ENCODE results near the gene LPIN1.
"Not testable (repeated sequence)": the region's sequence is repeated elsewhere in the genome, so short reads cannot be mapped to it uniquely, and the experiment has no call there.

The LPIN1 gene

GRCh38 chr2:11810237-11810977, 64.0 kb downstream of the LPIN1 start:
- no peak for DNase-seq (ENCODE audit: low read depth in 2 of 2)

DNA sequence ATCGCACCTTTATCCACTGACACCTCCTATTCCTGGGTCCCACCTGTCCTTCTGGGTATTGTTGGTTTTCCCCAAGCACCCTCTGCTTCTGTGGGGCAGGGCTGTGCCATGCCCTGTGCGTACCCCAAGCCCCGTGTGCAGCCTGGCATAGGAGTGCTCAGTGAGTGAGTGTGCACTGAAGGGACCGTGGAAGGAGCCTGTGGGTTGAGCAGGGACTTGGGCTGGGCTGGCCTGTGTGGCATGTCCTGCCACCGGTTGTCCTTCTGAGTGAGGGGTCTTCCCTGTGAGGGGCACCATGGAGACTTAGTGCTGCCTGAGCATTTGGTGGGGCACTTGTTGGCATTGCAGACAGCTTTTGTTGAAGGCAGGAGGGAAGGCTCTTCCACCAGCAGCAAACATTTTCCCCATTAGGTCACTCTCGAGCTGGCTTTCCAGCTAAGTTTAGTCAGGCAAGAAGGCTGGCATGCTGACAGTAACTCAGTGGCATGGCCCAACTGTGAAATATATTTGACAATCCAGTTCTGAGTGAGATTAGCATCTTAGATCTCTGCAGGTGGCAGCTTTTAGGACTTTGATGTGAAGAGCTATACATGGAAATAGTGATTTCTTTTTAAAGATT, 64.7 kb downstream of the LPIN1 start:
- DNase-seq (ENCODE audit: low read depth in 2 of 2), result no peak

DNA sequence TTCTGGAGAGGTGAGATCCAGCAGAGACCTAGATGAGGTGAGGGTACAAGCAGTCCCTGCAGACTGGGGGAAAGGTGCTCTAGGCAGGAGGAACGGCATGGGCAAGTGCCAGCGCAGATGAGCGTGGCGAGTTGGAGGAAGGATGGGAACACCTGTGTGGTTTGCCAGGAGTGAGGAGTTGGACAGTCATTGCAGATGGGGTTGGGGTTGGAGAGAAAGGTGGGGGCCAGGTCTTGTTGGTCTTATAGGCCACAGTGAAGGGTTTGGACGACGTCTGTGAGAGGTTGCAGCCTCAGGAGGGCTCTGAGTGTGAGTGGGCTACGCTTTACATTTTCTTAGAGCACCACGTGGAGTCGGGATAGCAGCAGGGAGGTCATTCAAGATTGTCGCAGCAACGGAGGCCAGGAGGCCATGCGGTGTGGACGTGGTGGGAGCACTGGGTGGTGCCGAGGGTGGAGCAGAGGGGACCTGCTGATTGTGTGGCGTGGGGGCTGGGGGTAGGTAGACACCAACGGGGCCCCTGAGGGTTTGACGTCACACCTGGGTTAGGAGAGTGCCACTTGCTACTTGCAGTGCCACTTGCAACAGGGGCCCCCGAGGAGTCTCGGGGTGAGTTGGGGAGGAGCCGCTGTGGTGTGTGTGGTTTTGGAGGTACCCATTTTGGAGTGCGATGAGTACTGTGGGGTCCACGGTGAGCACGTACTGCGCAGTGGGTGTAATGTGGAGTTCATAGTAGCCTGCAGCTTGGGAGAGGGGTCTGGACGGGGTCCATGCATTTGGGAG, 66.2 kb downstream of the LPIN1 start:
- DNase-seq (ENCODE audit: low read depth in 2 of 2), result no peak

GRCh38 chr2:11813345-11813744, 66.9 kb downstream of the LPIN1 start:
- not testable (repeated sequence) for DNase-seq (ENCODE audit: low read depth in 2 of 2)

DNA sequence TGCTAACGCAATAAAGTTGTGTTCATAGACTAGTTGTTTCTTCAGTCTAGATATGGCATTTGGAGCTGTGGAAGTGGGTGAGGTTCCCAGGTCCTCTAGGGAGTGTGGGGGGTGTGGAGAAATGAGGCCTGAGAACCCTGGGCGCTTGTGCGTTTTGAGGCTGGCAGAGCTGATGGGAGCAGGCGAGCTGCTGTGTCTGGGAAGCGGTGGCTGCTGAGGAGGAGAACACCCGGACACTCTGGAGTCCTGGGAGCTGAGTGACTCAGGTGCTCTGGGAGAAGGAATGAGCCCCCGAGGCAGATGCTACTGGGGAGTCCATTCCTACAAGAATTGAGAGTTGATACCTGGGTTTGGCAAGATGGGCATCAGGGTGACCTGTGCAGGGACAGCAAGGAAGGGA, 67.5 kb downstream of the LPIN1 start:
- no peak for DNase-seq (ENCODE audit: low read depth in 2 of 2)

DNA sequence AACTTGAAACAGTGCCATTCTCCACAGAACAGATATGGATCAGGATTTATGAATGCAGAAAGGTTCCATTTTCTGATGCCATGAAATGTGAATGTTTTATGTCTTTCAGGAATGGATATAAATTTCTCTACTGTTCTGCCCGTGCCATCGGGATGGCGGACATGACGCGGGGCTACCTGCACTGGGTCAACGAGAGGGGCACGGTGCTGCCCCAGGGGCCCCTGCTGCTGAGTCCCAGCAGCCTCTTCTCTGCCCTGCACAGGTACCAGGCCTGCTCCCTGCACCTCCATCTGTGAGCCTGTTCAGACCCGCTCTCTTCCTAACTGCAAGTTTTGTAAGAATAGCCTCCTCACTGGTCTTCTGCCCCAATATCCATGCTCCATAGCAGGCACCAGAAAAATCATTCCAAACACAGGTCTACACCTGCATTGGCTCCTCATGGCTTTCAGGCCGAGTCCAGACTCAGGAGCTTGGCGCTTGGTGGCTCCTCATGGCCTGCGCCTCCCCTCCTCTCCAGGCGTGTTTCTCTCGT, 68.6 kb downstream of the LPIN1 start:
- no peak for DNase-seq (ENCODE audit: low read depth in 2 of 2)

GRCh38 chr2:11816935-11817334, 70.5 kb downstream of the LPIN1 start:
- not testable (repeated sequence) for DNase-seq (ENCODE audit: low read depth in 2 of 2)

- DNase-seq (ENCODE audit: low read depth in 2 of 2), result no peak
Observed at GRCh38 chr2:11819235-11819729, 72.8 kb downstream of the LPIN1 start.

GRCh38 chr2:11820650-11821049, 74.2 kb downstream of the LPIN1 start:
- DNase-seq (ENCODE audit: low read depth in 2 of 2), result no peak

GRCh38 chr2:11821705-11822104, 75.3 kb downstream of the LPIN1 start:
- no peak for DNase-seq (ENCODE audit: low read depth in 2 of 2)

GRCh38 chr2:11822359-11822745, 75.9 kb downstream of the LPIN1 start:
- DNase-seq (ENCODE audit: low read depth in 2 of 2), result not testable (repeated sequence)

DNA sequence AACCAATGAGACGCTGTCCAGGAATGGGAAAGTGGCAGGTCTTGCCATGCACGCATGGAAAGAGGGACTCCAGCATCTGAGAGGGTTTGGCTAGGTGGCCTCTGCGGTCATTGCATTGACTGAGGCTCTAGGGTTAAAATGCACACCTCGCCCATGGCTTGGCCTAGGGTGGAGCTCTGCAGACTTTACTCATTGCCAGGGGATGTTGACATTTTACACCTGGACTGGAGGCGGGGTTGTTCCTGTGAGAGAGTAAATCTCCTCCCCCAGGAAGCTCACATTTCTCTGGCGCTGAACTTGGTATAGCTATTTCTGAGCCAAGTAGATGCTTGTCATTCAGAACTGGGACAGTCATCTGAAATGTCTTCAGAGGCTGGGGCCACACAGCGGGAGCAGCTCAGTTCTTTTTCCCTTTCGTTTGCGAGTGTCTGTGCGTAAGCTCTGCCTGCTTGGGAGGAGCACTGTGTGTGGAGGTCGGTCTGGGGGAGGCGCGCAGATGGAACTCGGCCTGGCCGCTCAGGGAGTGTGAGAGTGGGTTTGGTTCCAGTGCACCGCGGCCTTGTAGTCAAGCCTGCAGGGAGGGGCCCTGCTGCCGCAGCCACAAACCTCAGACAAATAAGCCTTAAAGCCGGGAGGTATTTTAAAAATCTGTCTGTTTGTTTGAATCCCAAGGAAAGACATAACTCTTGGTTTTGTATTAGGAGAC, 76.5 kb downstream of the LPIN1 start:
- DNase-seq (ENCODE audit: low read depth in 2 of 2), result no peak

DNA sequence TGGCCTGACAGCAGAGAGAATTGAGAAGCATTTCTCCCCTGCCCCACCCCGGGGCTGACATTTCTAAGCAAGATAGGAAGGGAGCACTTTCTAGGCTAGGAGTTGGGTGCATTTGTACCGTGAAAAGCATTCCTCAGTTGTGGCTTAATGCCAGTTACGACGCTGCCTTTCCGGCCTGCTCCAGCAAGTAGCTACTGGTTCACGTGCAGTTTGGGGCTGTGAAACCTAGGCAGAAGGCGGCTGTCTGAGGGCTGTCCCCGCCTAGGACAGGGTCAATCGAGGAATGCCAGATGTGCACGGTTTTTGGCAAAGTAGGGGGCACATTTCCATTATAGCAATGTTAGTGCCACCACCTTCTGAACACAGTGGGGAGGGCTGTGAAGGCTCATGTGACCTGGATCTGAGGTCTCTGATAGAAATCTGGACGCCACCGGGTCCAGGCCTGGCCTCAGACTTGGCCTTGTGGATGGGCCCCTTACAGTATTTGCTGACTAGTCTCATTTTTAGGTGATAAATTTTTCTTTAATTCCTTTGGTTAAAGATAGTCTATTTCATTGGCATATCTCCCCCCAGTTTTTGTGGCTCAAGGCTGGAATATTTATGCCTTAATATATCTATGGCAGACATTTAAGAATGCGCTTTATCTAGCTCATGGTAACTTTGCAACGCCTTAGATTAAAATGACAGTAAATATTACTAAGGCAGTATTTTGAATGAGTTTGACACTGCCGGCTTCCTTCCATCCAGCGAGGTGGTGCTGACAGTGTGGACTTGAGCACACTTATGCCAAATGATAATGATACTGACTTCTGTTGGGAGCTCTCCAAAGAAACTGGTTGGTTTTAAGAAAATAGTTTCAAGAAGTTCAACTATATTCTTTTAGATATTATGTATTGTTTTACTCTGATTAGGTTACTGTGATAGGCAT, 78.7 kb downstream of the LPIN1 start:
- DNase-seq (ENCODE audit: low read depth in 2 of 2), result no peak

DNA sequence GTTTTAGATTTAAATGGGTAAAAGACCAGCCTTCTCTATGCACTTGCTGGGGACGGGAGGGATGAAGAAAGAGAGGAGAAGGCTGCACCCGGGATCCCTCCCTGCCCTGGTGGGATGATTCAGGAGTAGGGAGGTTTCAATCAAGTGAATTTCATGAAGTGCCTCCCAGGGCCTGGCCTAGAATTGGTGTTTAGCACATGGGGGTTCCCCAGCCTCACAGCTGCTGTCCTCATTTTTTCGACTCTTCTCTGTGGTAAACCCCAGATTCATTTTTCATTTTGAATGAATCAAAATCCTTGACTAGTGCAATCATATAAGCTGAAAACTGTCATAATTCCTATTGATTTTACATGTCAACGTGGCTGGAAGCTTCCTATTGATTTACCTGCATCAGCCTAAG, 81.1 kb downstream of the LPIN1 start:
- DNase-seq (ENCODE audit: low read depth in 2 of 2), result no peak

DNA sequence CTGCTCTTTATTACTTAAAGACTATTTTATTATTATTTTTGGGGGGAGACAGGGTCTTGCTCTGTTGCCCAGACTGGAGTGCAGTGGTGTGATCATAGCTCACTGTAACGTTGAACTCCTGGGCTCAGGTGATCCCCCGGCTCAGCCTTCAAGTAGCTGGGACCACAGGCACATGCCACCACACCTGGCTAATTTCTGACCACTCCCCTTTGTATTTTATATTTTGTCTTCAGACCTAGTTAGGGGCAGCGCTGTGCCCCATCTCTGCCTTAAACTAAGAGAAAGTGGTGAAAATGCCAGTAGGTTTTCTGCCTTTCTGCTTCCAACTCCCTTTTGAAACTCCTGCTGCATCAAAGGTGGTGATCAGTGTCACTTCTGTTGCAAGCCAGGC, 82.5 kb downstream of the LPIN1 start:
- no peak for DNase-seq (ENCODE audit: low read depth in 2 of 2)

DNA sequence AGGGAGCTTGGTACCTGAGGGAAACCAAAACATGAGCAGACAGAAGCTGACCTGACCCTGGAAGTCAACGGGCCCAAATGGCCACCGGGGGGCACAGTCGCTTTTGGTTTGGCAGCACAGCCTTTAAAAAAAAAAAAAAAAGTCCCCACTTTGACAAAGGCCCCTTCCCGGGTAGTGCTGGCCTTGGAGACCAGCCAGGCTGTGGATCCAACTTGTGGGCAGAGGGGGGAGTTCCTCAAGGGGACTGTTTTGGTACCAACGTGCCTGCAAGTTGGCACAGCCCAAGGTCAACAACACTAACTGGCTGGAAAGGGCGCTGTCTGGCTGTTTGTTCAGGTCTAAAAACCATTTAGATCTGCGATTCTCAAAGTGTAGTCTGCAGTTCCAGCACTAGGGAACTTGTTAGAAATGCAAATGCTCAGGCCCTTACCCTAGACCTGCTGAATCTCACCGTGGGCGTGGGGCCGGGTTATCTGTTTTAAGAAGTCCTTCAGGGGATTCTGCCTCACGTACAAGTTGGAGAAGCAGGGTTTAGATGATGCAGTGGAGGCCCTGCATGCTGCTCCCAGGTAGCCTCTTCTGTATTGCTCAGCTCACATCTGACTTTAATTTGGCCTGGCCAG, 83.0 kb downstream of the LPIN1 start:
- DNase-seq (ENCODE audit: low read depth in 2 of 2), result no peak

DNA sequence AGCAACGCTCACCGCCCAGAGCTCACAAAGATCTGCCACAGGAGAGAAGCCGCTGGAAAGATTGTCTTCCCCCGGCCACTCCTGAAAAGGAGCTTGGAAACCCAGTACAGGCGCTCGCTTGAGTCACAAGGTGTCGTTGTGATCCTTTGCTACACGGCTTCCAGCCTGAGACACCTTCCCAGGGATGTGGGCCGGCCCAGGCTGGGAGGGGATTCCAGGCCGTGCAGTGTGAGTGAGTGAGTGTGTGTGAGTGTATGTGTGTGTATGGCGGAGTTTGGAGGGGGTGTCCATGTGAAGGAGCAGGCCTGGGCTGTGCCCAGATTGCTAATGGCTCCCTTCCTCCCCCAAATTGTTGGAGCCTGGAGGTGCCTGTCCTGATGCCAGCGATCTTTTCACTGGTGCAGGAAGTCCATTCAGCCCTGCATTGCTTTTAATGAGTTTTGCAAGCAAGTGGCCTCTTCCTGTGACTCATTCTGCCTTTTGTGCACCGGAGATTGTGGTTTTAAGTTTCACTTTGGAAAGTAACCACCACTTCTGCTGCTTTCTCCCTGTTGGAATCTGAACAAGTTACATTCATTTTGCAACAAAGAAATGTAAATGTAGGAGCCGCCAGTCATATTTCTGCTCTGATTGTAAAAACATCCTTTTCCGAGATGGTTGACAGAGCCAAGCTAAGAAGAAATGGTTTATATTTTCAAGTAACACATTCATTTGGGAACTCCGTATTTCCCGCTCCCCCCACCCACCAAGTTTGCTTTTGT, 83.7 kb downstream of the LPIN1 start:
- DNase-seq (ENCODE audit: low read depth in 2 of 2), result peak; percentile 92 to 95

- DNase-seq (ENCODE audit: low read depth in 2 of 2), result no peak
Observed at GRCh38 chr2:11830708-11831301, 84.4 kb downstream of the LPIN1 start.

GRCh38 chr2:11831415-11831814, 85.0 kb downstream of the LPIN1 start:
- no peak for DNase-seq (ENCODE audit: low read depth in 2 of 2)
